HG02678 (cell line): Measurements from ENCODE around the gene PLCH2.

ENCODE experiments used
- ATAC-seq: cut with Tn5 transposase; IDR thresholded peaks from one replicate; pipeline ENCODE4 v1.9.1; 2021; ENCODE audit warnings: mild to moderate bottlenecking, moderate library complexity; ENCODE audit not compliant: unreplicated experiment

Gene PLCH2

GRCh38 chr1:2512862-2513421 lies 36.9 kb downstream of the PLCH2 start:
- ATAC-seq: no peak

GRCh38 chr1:2513939-2514652 lies 38.0 kb downstream of the PLCH2 start:
- ATAC-seq: no peak

GRCh38 chr1:2514863-2515762 lies 39.0 kb downstream of the PLCH2 start:
- no peak for ATAC-seq

GRCh38 chr1:2515763-2516080 lies 39.6 kb downstream of the PLCH2 start:
- ATAC-seq: no peak

- ATAC-seq: no peak
These were observed 40.0 kb downstream of the PLCH2 start for GRCh38 chr1:2516124-2516523.

GRCh38 chr1:2516946-2517345 lies 40.9 kb downstream of the PLCH2 start:
- ATAC-seq: no peak

GRCh38 chr1:2517966-2518365 lies 41.9 kb downstream of the PLCH2 start:
- no peak for ATAC-seq

GRCh38 chr1:2518528-2518927 lies 42.4 kb downstream of the PLCH2 start:
- ATAC-seq: no peak

GRCh38 chr1:2519029-2519685 lies 43.1 kb downstream of the PLCH2 start:
- no peak for ATAC-seq

- no peak for ATAC-seq
These were observed 43.6 kb downstream of the PLCH2 start for GRCh38 chr1:2519729-2520128.

GRCh38 chr1:2520206-2520605 lies 44.1 kb downstream of the PLCH2 start:
- ATAC-seq: no peak

GRCh38 chr1:2520806-2521205 lies 44.7 kb downstream of the PLCH2 start:
- ATAC-seq: no peak

GRCh38 chr1:2522230-2522629 lies 46.1 kb downstream of the PLCH2 start:
- ATAC-seq: no peak

GRCh38 chr1:2523191-2523890 lies 47.3 kb downstream of the PLCH2 start:
- no peak for ATAC-seq

- no peak for ATAC-seq
These were observed 48.0 kb downstream of the PLCH2 start for GRCh38 chr1:2523891-2524609.

- no peak for ATAC-seq
These were observed 49.5 kb downstream of the PLCH2 start for GRCh38 chr1:2525572-2525919.

- ATAC-seq: peak; percentile 85
These were observed 50.1 kb downstream of the PLCH2 start, which contains the start of gene PANK4 for GRCh38 chr1:2525920-2526823. Gene PANK4 (minus strand): TSS chr1:2526596. CDS start chr1:2526587, 9 bp downstream.

GRCh38 chr1:2526824-2527555 lies 50.9 kb downstream of the PLCH2 start:
- peak; percentile 33 for ATAC-seq

GRCh38 chr1:2527556-2527860 lies 51.4 kb downstream of the PLCH2 start:
- no peak for ATAC-seq
